Measurements from ENCODE around the gene GLYR1. TPM values are rescaled to one million over a fixed set of nuclear protein-coding genes. Genes with fewer than 3 reads are reported as not detected.
"Not testable (repeated sequence)": the region's sequence is repeated elsewhere in the genome, so short reads cannot be mapped to it uniquely, and the experiment has no call there.

The GLYR1 gene
- polyA plus RNA-seq (ENCODE audit: insufficient read length in 4 of 4) = 100 to 1,000 TPM; 120 to 150 (median 135) TPM

GRCh38 chr16:4846901-4847773 is at the start of gene GLYR1, which contains the start of gene UBN1:
TSS of gene GLYR1 (minus strand) at chr16:4847288. CDS start at chr16:4847265, 23 bp downstream.
TSS of gene UBN1 (plus strand) at chr16:4847481. CDS start at chr16:4852918, 5,437 bp downstream.
- peak; percentile 67 to 96 (median 90) for DNase-seq (ENCODE audit: low read depth in 4 of 4, low spot score in 2 of 4)

- DNase-seq (ENCODE audit: low read depth in 4 of 4, low spot score in 2 of 4) = not testable (repeated sequence)
These were observed 49.7 kb upstream of the GLYR1 start for GRCh38 chr16:4896761-4897160.

- DNase-seq (ENCODE audit: low read depth in 4 of 4, low spot score in 2 of 4) = no peak
These were observed 48.3 kb upstream of the GLYR1 start for GRCh38 chr16:4895366-4895765.

GRCh38 chr16:4894276-4895150 is 47.4 kb upstream of the GLYR1 start:
- no peak for DNase-seq (ENCODE audit: low read depth in 4 of 4, low spot score in 2 of 4)

GRCh38 chr16:4893103-4893862 is 46.2 kb upstream of the GLYR1 start:
- no peak for DNase-seq (ENCODE audit: low read depth in 4 of 4, low spot score in 2 of 4)

GRCh38 chr16:4892361-4893102 is 45.4 kb upstream of the GLYR1 start:
- DNase-seq (ENCODE audit: low read depth in 4 of 4, low spot score in 2 of 4) = no peak

- no peak for DNase-seq (ENCODE audit: low read depth in 4 of 4, low spot score in 2 of 4)
These were observed 44.8 kb upstream of the GLYR1 start for GRCh38 chr16:4891886-4892216.

- no peak for DNase-seq (ENCODE audit: low read depth in 4 of 4, low spot score in 2 of 4)
These were observed 44.2 kb upstream of the GLYR1 start for GRCh38 chr16:4891097-4891885.

GRCh38 chr16:4890686-4891085 is 43.6 kb upstream of the GLYR1 start:
- no peak for DNase-seq (ENCODE audit: low read depth in 4 of 4, low spot score in 2 of 4)

- DNase-seq (ENCODE audit: low read depth in 4 of 4, low spot score in 2 of 4) = no peak
These were observed 42.9 kb upstream of the GLYR1 start for GRCh38 chr16:4890026-4890425.

GRCh38 chr16:4888428-4889135 is 41.5 kb upstream of the GLYR1 start:
- no peak for DNase-seq (ENCODE audit: low read depth in 4 of 4, low spot score in 2 of 4)

GRCh38 chr16:4886151-4886550 is 39.1 kb upstream of the GLYR1 start:
- DNase-seq (ENCODE audit: low read depth in 4 of 4, low spot score in 2 of 4) = no peak

GRCh38 chr16:4884972-4885874 is 38.1 kb upstream of the GLYR1 start:
- no peak for DNase-seq (ENCODE audit: low read depth in 4 of 4, low spot score in 2 of 4)

GRCh38 chr16:4884209-4884608 is 37.1 kb upstream of the GLYR1 start:
- DNase-seq (ENCODE audit: low read depth in 4 of 4, low spot score in 2 of 4) = no peak

GRCh38 chr16:4883501-4883900 is 36.4 kb upstream of the GLYR1 start:
- no peak for DNase-seq (ENCODE audit: low read depth in 4 of 4, low spot score in 2 of 4)

GRCh38 chr16:4882633-4883285 is 35.7 kb upstream of the GLYR1 start:
- DNase-seq (ENCODE audit: low read depth in 4 of 4, low spot score in 2 of 4) = no peak

GRCh38 chr16:4882000-4882632 is 35.0 kb upstream of the GLYR1 start:
- DNase-seq (ENCODE audit: low read depth in 4 of 4, low spot score in 2 of 4) = no peak

All from left renal cortex interstitium (tissue), 4 donors.